Cardiac fibroblast (primary cell): Measurements from ENCODE around the gene CHST11.

Experiments
- DNase-seq, 2 donors: peaks; one replicate each; pipeline versions ENCODE4 v3.0.0 to v3.0.0-alpha.2; 2010; ENCODE audit warnings: low read depth in 2 of 2
- H3K4me3 ChIP-seq, 2 donors: replicated peaks in 1 of 2; 1 replicate in 1 of 2; 2 replicates in 1 of 2; pipeline ENCODE4 v1.5.1; 2011; ENCODE audit warnings: low read depth in 2 of 2, low read length in 2 of 2, mild to moderate bottlenecking in 2 of 2, moderate library complexity in 1 of 2
- CTCF ChIP-seq: IDR thresholded peaks from one replicate; pipeline ENCODE4 v1.5.1; 2011; ENCODE audit warnings: low read depth, mild to moderate bottlenecking, low read length, inconsistent platforms

Gene CHST11

GRCh38 chr12:104724992-104725585, 268.3 kb downstream of the CHST11 start:
- DNase-seq: no peak
- no peak for TF ChIP-seq CTCF
- no peak overlapping the region for H3K4me3 ChIP-seq

GRCh38 chr12:104725610-104726009, 268.9 kb downstream of the CHST11 start:
- no peak for DNase-seq
- H3K4me3 ChIP-seq: no peak overlapping the region
- TF ChIP-seq CTCF: no peak

- DNase-seq: no peak
- no peak overlapping the region for H3K4me3 ChIP-seq
Observed at GRCh38 chr12:104727726-104728465, 271.1 kb downstream of the CHST11 start.

GRCh38 chr12:104729091-104729490, 272.3 kb downstream of the CHST11 start:
- no peak for DNase-seq
- TF ChIP-seq CTCF: no peak
- no peak overlapping the region for H3K4me3 ChIP-seq

More at GRCh38 chr12:104727726-104728465, 271.1 kb downstream of the CHST11 start:
- TF ChIP-seq CTCF: no peak

GRCh38 chr12:104729610-104730446, 273.1 kb downstream of the CHST11 start:
- TF ChIP-seq CTCF: no peak
- no peak for DNase-seq
- no peak overlapping the region for H3K4me3 ChIP-seq

GRCh38 chr12:104730763-104731162, 274.0 kb downstream of the CHST11 start:
- H3K4me3 ChIP-seq: no peak overlapping the region
- DNase-seq: no peak
- TF ChIP-seq CTCF: no peak
